ENCODE results near the gene IL1R1.

The IL1R1 gene

GRCh38 chr2:102141011-102141943, 1.3 kb upstream of the IL1R1 start:
- DNase-seq, result no peak

GRCh38 chr2:102142829-102143449, 393 bp downstream of the IL1R1 start:
- no peak for DNase-seq

DNA sequence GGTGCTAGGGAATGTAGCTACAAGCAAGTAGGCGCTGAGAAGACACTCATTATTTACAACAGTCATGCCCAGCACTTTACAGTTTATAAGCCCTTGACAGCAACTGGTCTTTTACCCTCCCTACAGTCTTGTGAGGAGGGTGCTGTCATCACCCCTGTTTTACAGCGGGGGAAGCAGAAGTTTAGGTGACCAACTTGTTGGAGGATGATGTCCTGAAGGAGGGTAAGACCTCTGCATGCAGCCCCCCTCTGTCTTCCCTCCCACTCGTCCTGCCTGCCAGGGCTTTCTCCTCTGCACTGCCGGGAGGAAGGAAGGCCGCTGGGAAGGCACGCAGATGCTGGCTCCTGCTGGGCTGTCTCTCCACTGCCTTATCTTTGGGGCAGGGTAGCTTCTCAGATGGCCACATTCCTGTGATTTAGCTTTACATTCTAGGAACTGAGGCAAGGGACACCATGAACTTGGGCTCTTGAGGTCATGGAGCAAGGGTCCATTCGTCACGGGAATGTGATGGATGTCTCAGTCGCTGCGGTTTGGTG, 972 bp downstream of the IL1R1 start:
- DNase-seq, result no peak

- no peak for DNase-seq
Observed at GRCh38 chr2:102144128-102144527, 1.6 kb downstream of the IL1R1 start.

- no peak for DNase-seq
Observed at GRCh38 chr2:102145107-102145506, 2.6 kb downstream of the IL1R1 start.

DNA sequence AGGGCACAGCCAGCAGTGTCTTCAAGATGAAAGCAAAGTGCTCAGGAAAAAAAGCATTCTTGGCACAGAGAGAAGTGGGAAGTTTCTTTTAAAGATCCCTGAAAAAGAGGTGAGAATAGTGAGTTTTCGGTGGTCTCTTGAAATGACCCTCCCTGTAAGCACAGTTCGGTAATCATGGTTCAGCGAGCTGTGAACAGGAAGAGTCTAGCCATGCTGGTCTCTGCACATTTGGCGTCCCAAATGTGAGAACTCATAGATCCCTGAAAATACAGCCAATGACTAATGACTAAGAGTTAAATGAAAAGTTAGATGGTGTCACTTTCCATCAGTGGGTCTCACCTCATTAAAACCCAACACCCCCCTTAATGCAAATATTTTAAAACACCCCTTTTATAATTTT, 3.4 kb downstream of the IL1R1 start:
- DNase-seq, result no peak

- no peak for DNase-seq
Observed at GRCh38 chr2:102147935-102148334, 5.4 kb downstream of the IL1R1 start.

DNA sequence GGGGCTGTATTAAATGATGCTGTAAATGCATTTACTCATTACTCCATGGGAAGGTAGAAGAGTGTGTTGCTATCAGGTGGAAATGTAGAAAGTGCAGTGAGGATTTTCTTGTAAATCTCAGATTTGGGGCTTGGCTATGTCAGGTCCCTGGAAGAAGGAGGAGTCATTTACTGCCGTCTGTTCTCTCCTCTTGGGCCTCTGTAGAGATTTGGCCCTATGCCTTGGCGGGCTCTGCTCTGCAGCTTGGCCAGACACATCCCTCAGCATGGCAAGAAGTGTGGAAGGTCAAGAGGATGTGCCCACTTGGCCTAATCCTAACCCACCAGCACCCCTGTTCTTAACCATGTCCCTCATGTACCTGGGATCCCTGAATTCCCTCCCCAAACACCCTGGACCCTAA, 6.7 kb downstream of the IL1R1 start:
- no peak for DNase-seq

DNA sequence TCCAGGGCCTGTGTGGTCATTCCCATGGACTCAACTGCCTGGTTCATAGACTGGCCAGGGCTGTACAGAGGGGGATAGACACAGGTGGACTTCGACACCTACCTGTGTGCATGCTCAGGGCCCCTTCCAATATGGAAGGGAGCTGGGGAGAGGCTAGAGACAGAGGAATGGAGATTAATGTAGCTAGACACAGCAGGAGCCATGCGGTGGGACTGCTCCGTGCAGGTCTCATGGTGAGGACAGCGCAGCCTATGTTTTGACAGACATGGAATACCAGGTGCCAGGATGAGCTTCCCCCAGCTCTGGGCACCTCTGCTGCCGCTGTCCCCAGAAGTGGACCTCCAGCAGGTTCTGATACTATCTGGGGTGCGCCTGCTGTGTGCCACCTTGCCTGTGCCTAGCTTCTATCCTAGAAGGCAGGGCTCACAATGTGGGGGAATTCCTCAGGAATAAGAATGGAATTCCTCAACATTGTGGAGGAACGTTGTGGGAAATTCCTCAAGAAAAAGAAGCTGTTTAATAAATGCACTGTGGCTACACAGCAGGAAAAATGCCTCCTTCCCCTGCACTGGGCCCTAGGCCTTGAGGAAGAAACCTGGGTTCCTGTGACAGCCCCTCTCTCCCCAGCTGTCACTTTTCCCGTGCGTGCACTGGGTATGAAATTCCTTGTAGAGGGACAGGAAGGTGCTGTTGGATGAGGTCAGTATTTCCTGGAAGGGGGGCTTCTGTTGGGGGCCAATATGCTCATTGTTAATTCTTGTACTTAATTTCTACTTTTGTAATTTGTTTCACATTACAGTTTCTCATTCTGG, 7.3 kb downstream of the IL1R1 start:
- no peak for DNase-seq

- DNase-seq, result no peak
Observed at GRCh38 chr2:102154364-102154763, 11.8 kb downstream of the IL1R1 start.

GRCh38 chr2:102154946-102155702, 12.6 kb downstream of the IL1R1 start:
- no peak for DNase-seq

DNA sequence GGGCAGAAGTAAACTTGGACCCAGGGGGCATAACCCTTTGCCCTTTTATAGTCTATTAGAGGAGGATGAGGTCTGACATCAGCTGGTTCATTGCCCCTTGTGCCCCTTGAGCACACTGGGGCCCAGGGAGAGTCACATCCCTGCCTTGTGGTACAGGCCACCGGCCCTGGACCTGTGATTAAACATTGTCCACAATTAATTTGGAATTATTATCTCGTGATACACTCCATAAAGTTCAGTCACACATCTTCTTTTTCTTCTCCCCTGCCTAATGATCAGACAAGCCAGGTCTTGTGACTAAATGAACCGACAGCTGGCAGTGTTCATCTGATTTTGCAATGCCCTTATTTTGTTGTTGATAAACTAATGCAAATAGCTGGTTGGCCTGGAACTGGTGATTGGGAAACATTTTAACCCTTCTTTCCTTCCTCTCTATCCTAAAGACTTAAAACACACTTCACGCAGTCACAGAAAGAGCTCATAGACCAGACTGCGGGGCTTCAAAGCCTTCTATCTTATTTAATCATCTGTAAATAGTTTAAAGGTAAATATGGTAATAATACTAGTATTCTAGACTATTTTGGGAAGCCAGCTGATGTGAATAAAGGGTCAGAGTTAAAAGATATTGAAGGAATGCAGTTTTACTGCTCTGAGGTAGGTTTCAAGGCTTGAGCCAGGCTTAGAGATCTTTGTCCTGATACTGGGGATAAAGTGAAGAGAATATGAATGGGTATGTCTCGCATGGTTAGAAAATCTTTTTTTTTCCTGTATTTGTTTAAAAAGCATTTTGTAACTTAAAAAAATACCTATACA, 13.4 kb downstream of the IL1R1 start:
- no peak for DNase-seq

DNA sequence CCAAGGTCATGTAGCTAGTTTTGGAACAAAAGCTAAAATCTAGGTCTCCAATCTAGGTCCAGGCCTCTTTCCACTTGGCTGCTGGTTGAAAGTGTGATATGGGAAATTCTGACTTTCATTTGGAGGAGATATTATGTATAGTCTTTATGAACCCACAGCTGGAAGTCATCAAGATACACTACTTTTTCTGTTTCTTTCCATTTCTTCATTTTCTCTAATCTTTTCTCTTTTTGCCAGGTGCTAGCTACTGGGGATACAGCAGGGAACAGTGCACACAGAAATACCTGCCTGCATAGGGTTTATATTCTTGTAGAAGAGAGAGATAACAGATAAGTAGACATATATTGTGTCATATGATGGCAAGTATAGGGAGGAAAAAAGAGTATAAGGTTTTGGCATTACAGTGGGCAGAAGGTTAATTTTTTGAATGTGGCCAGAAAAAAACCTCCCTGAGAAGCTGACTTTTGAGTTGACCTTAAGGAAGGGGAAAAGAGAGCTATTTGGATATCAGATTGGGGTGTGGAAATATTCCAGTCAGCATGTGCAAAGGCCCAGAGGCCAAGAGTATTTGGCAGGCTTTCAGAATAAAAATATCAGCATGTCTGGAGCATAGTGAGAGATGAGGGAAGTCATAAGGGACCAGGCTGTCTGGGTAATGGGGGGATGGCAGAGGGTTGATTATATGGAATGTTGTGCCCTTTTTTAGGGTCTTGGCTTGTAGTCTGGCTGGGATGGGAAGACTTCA, 15.6 kb downstream of the IL1R1 start:
- no peak for DNase-seq

- no peak for DNase-seq
Observed at GRCh38 chr2:102159295-102159694, 16.7 kb downstream of the IL1R1 start.

GRCh38 chr2:102166189-102166845, 23.8 kb downstream of the IL1R1 start:
- no peak for DNase-seq

- no peak for DNase-seq
Observed at GRCh38 chr2:102168026-102168771, 25.7 kb downstream of the IL1R1 start.

GRCh38 chr2:102171946-102172345, 29.4 kb downstream of the IL1R1 start:
- no peak for DNase-seq

GRCh38 chr2:102172745-102173144, 30.2 kb downstream of the IL1R1 start:
- DNase-seq, result no peak

DNA sequence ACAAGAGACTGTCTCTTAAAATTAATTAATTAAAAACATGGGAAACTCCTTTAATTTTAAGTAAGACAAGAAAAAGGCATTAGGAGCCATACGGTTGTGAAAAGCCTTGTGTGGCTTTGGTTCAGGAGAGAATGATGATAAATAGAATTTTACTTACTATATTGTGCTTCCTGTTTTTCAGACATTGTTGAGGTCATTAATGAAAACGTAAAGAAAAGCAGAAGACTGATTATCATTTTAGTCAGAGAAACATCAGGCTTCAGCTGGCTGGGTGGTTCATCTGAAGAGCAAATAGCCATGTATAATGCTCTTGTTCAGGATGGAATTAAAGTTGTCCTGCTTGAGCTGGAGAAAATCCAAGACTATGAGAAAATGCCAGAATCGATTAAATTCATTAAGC, 33.6 kb downstream of the IL1R1 start:
- no peak for DNase-seq
